Activated gamma-delta T cell (primary cell): ENCODE data around the gene ERVV-1.
"Not testable (repeated sequence)": the region's sequence is repeated elsewhere in the genome, so short reads cannot be mapped to it uniquely, and the experiment has no call there.

ENCODE experiments used
- DNase-seq: peaks from one replicate; lab custom pipeline; 2025; lab: John Stamatoyannopoulos, UW

ERVV-1 gene

DNA sequence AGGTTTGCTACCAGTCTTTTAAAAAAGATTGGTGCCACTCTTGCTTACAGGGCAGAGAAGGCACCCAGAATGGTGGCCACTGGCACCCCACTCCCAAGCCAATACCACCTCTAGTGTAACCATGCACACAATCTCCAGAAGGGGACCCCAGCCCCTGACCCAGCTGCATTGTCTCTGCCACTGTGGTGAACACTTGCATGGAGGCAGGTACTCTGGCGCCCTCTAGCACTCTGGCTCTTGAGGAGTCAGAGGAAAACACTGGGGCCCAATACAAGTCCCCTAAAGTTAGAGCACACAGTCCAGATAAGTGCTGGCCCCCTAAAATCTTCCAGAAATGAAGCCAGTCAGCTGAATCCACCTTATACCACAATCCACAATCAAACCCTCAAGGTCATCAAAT is 6.0 kb downstream of the ERVV-1 start:
- no peak for DNase-seq

DNA sequence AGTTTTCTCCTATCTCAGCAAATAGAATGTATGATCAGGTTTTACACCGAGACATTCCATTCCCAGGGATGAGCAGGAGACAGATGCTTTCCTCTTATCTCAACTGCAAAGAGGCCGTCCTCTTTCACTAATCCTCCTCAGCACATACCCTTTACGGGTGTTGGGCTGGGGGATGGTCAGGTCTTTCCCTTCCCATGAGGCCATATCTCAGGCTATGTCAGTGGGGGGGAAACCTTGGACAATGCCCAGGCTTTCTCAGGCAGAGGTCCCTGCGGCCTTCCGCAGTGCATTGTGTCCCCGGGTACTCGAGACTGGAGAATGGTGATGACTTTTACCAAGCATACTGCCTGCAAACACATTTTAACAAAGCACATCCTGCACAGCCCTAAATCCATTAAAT is 14.6 kb downstream of the ERVV-1 start:
- DNase-seq: not testable (repeated sequence)

DNA sequence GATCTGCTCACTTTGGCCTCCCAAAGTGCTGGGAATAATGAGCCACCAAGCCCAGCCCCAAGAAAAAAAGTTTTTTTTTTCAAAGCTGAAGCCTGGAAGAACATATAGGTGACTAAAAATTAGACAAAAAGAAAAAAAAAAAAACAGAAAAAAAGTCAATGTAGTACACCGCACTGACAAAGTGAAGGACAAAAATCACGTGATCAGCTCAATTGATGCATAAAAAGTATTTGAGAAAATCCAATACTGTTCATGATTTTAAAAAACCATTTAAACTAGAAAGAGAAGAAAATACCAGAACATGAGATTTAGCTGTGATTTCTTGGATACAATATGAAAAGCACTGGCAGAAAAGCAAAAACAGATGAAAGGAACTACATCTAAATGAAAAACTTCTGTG is 20.3 kb downstream of the ERVV-1 start:
- no peak for DNase-seq

DNA sequence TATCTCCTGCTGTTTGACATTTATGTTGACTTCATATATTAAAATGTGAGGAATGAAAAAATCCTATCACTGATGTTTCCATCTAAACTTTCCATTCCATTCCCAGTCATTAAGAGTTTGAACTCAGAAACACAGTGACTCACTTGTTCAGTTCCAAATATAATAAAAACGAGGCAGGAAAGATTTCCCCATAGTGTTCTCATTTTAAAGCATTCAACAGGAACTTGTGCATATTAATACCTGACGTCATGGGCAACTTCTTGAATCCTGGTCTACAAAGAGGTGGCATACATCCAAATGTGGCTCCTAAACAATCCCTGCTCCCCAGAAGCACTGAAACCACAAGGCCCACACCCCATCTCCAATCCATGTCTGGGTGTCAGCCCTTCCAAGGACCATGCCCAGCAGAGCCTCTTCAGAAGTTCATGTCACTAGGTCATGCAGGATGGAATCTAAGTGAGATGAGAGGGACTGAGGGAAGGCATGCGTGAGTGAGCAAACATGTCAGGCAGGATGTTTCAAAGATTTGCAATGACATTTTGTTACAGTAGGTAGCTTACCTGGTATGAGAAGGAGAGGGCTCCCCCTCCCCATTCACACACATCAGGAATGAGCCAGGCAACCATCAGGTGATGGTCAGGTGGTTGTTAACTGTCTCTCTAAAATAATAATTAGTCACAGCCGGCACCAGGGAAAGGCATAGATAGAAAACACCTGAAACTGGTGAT is 21.4 kb downstream of the ERVV-1 start:
- DNase-seq: no peak

DNA sequence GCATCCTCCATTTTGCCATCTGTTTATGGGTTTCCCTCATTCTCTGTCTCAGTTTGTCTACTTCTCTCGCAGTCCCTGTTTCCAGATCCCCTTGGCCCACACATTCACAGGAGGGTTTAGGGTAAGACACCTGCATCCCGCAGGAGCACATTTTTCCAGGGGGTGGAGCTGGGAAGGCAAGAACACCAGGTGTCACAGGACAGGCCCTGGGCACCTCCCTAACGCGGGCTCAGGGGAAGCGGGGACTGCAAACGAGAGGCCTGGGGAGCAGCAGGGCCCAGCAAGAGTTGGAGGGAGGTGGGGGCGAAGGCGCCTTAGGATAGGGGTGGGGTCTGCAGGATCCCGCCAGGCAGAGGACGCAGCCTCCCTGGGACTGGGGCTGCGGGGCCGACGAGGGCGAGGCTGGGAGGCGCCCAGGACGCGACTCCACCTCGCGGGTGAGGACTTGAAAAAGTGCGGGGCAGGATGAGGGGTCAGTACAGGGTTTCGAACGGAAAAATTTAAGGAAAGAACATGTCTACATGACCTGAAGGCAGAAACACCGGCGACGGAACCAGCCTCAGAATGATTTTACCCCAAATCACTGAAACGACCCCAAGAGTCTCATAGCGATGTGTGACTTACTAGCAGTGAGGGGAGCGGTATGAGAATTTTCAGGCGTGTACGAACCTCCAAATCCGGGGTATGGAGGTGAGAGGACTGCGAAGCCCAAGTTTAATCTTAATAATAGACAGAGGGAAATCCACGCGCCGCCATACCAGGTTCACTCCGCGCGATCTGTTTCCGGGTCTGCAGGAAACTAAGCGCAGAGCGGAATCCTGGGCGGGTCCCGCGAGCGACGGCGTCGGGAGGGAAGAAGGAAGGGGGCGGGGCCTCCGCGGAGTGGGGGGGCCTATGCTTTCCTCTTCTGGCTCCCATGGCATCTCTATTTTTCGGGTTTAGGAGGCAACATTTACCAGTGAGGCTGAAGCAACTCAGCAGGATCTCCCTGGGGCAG is 23.7 kb downstream of the ERVV-1 start:
- DNase-seq: no peak

DNA sequence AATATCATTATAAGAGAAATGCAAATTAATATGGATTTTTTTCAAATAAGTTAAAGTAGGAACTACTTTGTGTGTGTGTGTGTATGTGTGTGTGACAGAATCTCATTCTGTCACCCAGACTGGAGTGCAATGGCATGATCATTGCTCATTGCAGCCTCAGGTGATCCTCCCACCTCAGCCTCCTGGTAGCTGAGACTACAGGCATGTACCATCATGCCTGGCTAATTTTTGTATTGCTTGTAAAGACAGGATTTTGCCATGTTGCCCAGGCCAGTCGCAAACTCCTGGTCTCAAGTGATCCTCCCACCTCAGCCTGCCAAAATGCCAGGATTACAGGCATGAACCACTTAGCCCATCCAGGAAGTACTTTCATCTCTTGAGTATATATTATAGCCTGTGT is 27.6 kb downstream of the ERVV-1 start:
- DNase-seq: no peak

DNA sequence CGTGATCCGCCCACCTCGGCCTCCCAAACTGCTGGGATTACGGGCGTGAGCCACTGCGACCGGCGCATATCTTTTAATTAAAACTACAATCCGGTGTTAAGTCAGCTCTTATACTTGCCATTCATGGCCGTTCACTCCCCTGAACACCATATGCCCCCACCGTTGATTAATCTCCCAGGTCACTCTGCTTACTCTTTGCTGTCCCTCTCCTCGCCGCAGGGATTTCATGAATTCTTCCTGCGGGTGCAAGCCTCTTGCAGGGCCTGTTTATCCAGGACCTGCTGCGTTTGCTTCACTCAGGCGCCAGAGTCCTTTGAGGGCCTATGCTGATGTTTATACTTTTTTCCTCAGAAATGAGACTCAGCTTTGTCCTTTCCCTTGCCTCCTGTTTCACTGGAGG is 31.8 kb downstream of the ERVV-1 start:
- no peak for DNase-seq

DNA sequence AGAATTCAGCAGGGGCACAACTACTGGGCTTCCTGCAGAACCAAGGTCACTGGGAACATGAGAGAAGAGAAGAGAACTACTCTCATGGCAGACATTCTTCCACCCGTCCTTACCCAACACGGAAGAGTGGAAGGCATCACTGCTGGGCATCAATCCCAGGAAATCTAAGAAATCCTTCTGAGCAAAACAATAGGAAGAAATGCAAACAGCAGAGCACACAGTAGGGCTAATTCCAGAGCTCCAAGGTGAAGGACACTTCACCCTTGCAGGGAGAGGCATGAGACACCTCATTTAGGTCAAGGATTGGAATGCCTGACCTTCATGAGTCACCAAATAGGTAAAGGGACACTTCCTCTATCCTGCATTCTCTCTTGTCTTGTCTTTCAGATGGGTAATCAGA is 33.7 kb downstream of the ERVV-1 start:
- DNase-seq: no peak

DNA sequence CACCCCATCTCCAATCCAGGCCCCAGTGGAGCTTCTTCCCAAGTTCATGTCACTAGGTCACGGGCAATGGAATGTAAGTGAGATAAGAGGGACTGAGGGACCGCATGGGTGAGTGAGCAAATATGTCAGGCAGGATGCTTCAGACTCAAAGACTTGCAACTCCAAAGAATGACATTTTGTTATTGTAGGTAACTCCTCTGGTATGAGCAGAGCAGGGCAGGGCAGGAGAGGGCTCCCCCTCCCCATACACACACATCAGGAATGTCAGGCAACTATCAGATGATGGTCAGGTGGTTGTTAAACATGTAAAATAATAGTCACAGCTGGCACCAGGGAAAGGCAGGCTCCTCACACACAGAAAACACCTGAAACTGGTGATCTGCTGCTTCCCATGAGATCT is 41.4 kb downstream of the ERVV-1 start:
- DNase-seq: no peak

DNA sequence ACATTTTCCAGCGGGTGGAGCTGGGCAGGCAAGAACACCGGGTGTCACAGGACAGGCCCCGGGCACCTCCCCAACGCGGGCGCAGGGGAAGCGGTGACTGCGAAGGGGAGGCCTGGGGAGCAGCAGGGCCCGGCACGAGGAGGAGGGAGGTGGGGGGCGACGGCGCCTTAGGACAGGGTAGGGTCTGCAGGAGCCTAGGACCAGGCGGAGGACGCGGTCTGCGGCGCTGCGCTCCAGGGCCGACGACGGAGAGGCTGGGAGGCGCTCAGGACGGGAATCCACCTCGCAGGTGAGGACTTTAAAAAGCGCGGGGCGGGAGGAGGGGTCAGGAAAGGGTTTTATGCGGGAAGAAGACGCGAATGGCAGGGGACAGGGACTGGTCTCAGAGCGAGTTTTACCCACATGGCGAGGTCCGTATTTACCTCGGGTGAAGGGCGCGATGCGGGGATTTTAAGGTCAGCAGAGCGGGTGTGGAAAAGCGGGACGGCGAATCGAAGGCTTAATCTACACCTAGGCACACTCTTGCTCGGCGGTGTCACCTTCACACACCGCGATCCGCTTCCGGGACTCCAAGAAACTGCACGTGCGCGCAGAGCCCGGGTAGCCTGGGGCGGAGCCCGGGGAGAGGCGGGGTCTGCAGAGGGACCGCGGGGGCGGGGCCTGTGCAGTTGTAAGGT is 44.3 kb downstream of the ERVV-1 start:
- DNase-seq: no peak
